HG03565 (cell line): Measurements from ENCODE around the gene GALNT9.

Experiments
- ATAC-seq: cut with Tn5 transposase; IDR thresholded peaks from one replicate; pipeline ENCODE4 v1.9.1; 2021; ENCODE audit warnings: mild to moderate bottlenecking, moderate library complexity; ENCODE audit not compliant: unreplicated experiment

The GALNT9 gene

GRCh38 chr12:132218527-132218875 is 110.9 kb downstream of the GALNT9 start:
- no peak for ATAC-seq

- ATAC-seq: no peak
Measured at GRCh38 chr12:132217800-132218526, 111.4 kb downstream of the GALNT9 start.

- no peak for ATAC-seq
Measured at GRCh38 chr12:132217371-132217770, 112.0 kb downstream of the GALNT9 start.

GRCh38 chr12:132216354-132216987 is 112.9 kb downstream of the GALNT9 start:
- ATAC-seq: no peak

DNA sequence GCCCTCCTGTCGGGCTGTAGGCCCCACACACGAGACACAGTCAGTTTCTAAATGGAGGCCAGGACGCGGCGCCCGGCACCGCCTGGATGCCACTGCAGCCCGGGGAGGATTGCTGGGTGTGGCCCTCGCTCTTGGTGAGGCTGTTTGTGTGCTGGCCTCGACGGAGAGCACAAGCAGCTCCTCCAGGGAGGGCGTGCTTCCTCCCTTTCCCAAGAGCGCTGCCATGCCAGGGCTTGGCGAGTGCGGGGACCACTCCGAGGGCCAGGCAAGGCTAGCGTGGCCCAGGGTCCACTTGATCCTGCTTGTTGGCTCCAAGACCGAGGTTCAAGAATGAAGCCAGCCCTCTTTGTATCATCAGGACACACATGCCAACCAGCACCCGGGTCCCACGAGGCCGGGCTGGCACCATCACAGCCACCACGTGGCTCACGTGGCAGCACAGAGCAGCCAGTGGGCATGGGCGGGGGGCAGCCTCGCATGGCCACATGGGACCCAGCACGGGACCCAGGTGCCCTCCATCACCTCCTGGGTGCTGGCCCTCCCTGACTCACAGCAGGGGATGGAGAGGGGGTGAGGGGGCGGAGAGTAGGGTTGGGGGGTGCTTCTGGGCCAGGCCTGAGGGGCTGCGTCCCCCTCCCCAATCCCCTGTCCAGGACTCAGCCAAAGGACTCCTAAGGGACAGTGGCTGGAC is 113.9 kb downstream of the GALNT9 start:
- ATAC-seq: no peak

DNA sequence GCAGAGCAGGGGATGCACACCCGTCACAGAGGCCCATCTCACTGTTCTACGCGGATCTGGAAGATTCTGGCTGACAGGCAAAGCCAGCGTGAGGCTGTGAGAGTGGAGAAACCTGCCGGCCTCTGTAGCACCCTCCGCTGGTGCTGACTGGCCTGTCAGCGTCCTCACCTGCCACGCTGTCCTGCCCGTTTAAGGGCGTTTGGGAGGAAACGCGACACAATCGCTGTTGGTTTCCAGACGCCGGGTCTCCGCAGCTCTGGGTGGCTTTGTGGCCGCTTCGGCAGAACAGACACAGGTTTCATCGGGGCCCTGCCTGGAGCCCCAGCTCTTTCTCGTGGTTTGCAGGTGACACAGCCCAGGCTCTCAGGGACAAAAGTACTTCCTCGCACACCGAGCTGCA is 114.5 kb downstream of the GALNT9 start:
- no peak for ATAC-seq

DNA sequence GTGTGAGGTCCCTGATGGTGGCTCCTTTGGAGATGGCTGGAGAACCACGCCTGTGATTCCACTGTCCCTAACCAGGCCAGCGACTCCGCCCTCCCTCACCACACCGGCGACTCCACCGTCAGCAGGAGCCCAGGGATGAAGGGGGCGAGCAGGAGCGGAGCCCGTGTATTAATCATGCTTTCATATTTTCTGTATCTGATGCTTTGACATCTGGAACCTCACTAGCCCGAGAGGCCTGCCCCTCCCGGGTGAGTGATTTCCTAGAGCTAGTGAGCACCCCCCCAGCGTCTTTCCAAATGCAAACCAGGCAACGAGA is 115.3 kb downstream of the GALNT9 start:
- no peak for ATAC-seq

- ATAC-seq: no peak
Measured at GRCh38 chr12:132213359-132214160, 115.8 kb downstream of the GALNT9 start.

DNA sequence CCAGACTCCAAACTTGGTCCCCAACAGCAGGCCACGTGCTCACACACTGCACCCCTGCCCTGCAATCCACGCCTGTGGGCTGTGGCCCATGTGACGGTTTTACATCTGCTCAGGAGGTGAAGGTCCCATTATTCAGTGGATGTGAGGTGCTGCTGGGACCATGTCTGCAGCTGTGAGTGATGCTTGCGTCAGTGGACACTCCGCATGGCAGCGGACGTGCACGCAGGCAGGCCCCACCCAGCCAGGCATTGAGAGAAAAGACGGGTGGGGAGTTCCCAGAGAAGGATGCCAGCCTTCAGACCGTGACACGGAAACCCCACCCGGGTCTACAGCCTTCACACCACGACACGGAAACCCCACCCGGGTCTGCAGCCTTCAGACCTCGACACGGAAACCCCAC is 117.6 kb downstream of the GALNT9 start:
- no peak for ATAC-seq

- ATAC-seq: no peak
Measured at GRCh38 chr12:132211326-132211725, 118.1 kb downstream of the GALNT9 start.

- no peak for ATAC-seq
Measured at GRCh38 chr12:132210223-132211055, 119.0 kb downstream of the GALNT9 start.

DNA sequence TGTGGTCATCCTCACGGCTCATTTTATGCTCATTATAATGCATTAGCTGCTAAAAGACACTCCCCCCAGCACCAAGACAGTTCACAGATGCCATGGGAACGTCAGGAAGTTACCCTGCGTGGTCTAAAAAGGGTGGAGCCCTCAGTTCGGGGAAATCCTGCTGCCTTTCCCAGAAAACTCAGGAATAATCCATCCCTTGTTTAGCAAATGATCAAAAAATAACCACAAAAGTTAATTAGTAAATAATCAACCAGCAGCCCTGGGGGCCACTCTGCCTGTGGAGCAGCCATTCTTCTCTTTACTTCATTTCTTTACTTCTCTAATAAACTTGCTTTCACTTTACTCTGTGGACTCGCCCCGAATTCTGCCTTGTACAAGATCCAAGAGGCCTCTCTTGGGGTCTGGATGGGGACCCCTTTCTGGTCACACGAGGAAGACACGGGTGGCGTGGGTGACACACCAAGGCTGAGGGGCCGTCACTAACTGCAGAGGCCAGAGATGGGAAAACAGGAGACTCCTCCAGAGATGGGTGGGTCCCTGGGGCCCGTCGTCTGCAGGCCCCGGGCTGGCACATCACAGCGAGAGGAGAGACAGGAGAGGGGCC is 119.7 kb downstream of the GALNT9 start:
- ATAC-seq: no peak

DNA sequence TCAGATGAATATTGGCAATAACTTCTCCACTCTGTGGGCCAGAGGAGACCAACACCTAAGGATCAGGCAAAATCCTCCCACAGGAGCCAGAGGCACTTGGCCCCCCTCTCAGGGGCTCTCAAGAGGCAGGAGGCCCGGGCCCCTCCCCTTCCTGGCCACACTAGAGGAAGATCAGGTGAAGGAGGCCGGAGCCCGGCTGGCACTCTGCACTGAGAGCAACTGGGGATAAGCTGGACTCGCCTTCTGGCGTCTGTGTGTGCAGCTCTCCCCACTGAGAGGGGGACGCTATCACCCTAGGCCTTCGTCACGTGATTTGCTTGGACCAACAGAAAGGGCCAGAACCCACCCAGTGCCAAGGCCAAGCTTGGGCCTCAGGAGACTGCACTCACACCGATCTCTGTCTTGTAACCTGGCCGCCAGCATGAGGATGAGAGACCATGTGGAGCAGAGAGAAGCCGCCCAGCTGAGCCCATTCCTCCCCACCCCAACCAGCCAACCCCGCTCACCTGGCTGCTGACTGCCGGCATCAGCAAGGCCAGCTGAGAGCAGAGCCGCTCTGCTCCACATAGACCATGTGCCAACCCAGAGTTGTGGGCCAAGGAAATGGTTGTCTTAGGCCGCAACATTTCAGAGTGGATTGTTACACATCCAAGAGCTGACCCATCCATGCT is 121.1 kb downstream of the GALNT9 start:
- ATAC-seq: no peak

GRCh38 chr12:132207083-132207775 is 122.2 kb downstream of the GALNT9 start:
- ATAC-seq: no peak

- ATAC-seq: no peak
Measured at GRCh38 chr12:132206046-132206434, 123.3 kb downstream of the GALNT9 start.

GRCh38 chr12:132205271-132206045 is 123.9 kb downstream of the GALNT9 start:
- no peak for ATAC-seq

- no peak for ATAC-seq
Measured at GRCh38 chr12:132204793-132205270, 124.6 kb downstream of the GALNT9 start.
